HG03095 (cell line): ENCODE results near the gene ATG14.
"Not testable (repeated sequence)": the region's sequence is repeated elsewhere in the genome, so short reads cannot be mapped to it uniquely, and the experiment has no call there.

Experiments
- ATAC-seq: cut with Tn5 transposase; IDR thresholded peaks from one replicate; pipeline ENCODE4 v1.9.1; 2021; ENCODE audit warnings: moderate library complexity; ENCODE audit not compliant: unreplicated experiment

Gene ATG14

GRCh38 chr14:55352201-55352600, 59.4 kb downstream of the ATG14 start:
- no peak for ATAC-seq

GRCh38 chr14:55351111-55351510, 60.5 kb downstream of the ATG14 start:
- no peak for ATAC-seq

- no peak for ATAC-seq
Measured at GRCh38 chr14:55350461-55350860, 61.2 kb downstream of the ATG14 start.

GRCh38 chr14:55349565-55349964, 62.1 kb downstream of the ATG14 start:
- no peak for ATAC-seq

GRCh38 chr14:55348766-55349453, 62.7 kb downstream of the ATG14 start:
- ATAC-seq, result peak; percentile 68

GRCh38 chr14:55347748-55348147, 63.9 kb downstream of the ATG14 start:
- ATAC-seq, result no peak

GRCh38 chr14:55347040-55347439, 64.6 kb downstream of the ATG14 start:
- ATAC-seq, result no peak

GRCh38 chr14:55344582-55345163, 67.0 kb downstream of the ATG14 start:
- not testable (repeated sequence) for ATAC-seq

- no peak for ATAC-seq
Measured at GRCh38 chr14:55341781-55342180, 69.8 kb downstream of the ATG14 start.

- no peak for ATAC-seq
Measured at GRCh38 chr14:55340482-55340881, 71.1 kb downstream of the ATG14 start.

- ATAC-seq, result peak; percentile 82
Measured at GRCh38 chr14:55339770-55340169, 71.9 kb downstream of the ATG14 start.

GRCh38 chr14:55336691-55337090, 74.9 kb downstream of the ATG14 start:
- ATAC-seq, result no peak

GRCh38 chr14:55336162-55336561, 75.5 kb downstream of the ATG14 start:
- ATAC-seq, result no peak

- ATAC-seq, result peak; percentile 60
Measured at GRCh38 chr14:55333711-55334485, 77.7 kb downstream of the ATG14 start.

GRCh38 chr14:55332654-55333570, 78.7 kb downstream of the ATG14 start:
- peak; percentile 49 for ATAC-seq

- no peak for ATAC-seq
Measured at GRCh38 chr14:55329999-55330710, 81.5 kb downstream of the ATG14 start.

- ATAC-seq, result no peak
Measured at GRCh38 chr14:55328317-55328716, 83.3 kb downstream of the ATG14 start.

GRCh38 chr14:55327179-55327578, 84.5 kb downstream of the ATG14 start:
- ATAC-seq, result peak; percentile 72

- no peak for ATAC-seq
Measured at GRCh38 chr14:55324812-55325211, 86.8 kb downstream of the ATG14 start.

- ATAC-seq, result no peak
Measured at GRCh38 chr14:55323910-55324309, 87.7 kb downstream of the ATG14 start.
